ENCODE data around the gene ATP2B1. TPM values are rescaled to one million over a fixed set of nuclear protein-coding genes. Genes with fewer than 3 reads are reported as not detected.

Gene ATP2B1
- total RNA-seq, 3 donors from 2014 or later = 22.6 to 24.5 (median 23.5) TPM

- ATAC-seq = no peak
- H3K4me3 Mint-ChIP-seq = no peak overlapping the region
These were observed 118.9 kb downstream of the ATP2B1 start for GRCh38 chr12:89589753-89590152.

GRCh38 chr12:89578499-89578898 is 130.1 kb downstream of the ATP2B1 start:
- no peak for DNase-seq
- Mint-ChIP-seq H3K27me3 (ENCODE audit: low read depth) (no peaks in the 10 kb centered on the region), H3K4me3 (no peak overlapping the region), H3K36me3 (ENCODE audit: insufficient read depth) (no peaks in the 10 kb centered on the region), H3K4me1 (ENCODE audit: low read depth) (peaks cover 2% of the 10 kb centered on the region), H3K9me3 (no peaks in the 10 kb centered on the region)
- ATAC-seq = no peak

More at GRCh38 chr12:89589753-89590152, 118.9 kb downstream of the ATP2B1 start:
- no peaks in the 10 kb centered on the region for H3K9me3 Mint-ChIP-seq
- H3K36me3 Mint-ChIP-seq (ENCODE audit: insufficient read depth) = peaks cover 36% of the 10 kb centered on the region
- peaks cover 5% of the 10 kb centered on the region for H3K4me1 Mint-ChIP-seq (ENCODE audit: low read depth)
- H3K27me3 Mint-ChIP-seq (ENCODE audit: low read depth) = no peaks in the 10 kb centered on the region
- no peak for DNase-seq

- H3K27me3 Mint-ChIP-seq (ENCODE audit: low read depth) = no peaks in the 10 kb centered on the region
- H3K9me3 Mint-ChIP-seq = no peaks in the 10 kb centered on the region
- H3K36me3 Mint-ChIP-seq (ENCODE audit: insufficient read depth) = no peaks in the 10 kb centered on the region
- no peak overlapping the region for H3K4me3 Mint-ChIP-seq
- DNase-seq (no peak), ATAC-seq (no peak)
- H3K4me1 Mint-ChIP-seq (ENCODE audit: low read depth) = peaks cover 2% of the 10 kb centered on the region
These were observed 131.9 kb downstream of the ATP2B1 start for GRCh38 chr12:89576572-89577220.

GRCh38 chr12:89575374-89575773 is 133.3 kb downstream of the ATP2B1 start:
- Mint-ChIP-seq H3K4me1 (ENCODE audit: low read depth) (peaks cover 2% of the 10 kb centered on the region), H3K36me3 (ENCODE audit: insufficient read depth) (no peaks in the 10 kb centered on the region), H3K9me3 (no peaks in the 10 kb centered on the region), H3K27me3 (ENCODE audit: low read depth) (no peaks in the 10 kb centered on the region), H3K4me3 (no peak overlapping the region)
- DNase-seq (no peak), ATAC-seq (no peak)

GRCh38 chr12:89574736-89575208 is 133.9 kb downstream of the ATP2B1 start:
- peaks cover 2% of the 10 kb centered on the region for H3K4me1 Mint-ChIP-seq (ENCODE audit: low read depth)
- DNase-seq = no peak
- no peaks in the 10 kb centered on the region for H3K36me3 Mint-ChIP-seq (ENCODE audit: insufficient read depth)

GRCh38 chr12:89573051-89573810 is 135.4 kb downstream of the ATP2B1 start:
- Mint-ChIP-seq H3K9me3 (no peaks in the 10 kb centered on the region), H3K36me3 (ENCODE audit: insufficient read depth) (no peaks in the 10 kb centered on the region), H3K4me3 (no peak overlapping the region), H3K4me1 (ENCODE audit: low read depth) (peaks cover 2% of the 10 kb centered on the region), H3K27me3 (ENCODE audit: low read depth) (no peaks in the 10 kb centered on the region)
- ATAC-seq = no peak
- no peak for DNase-seq

More at GRCh38 chr12:89574736-89575208, 133.9 kb downstream of the ATP2B1 start:
- H3K9me3 Mint-ChIP-seq = no peaks in the 10 kb centered on the region
- ATAC-seq = no peak
- H3K4me3 Mint-ChIP-seq = no peak overlapping the region
- H3K27me3 Mint-ChIP-seq (ENCODE audit: low read depth) = no peaks in the 10 kb centered on the region

- DNase-seq (no peak), ATAC-seq (no peak)
- no peaks in the 10 kb centered on the region for H3K27me3 Mint-ChIP-seq (ENCODE audit: low read depth)
- peaks cover under 1% of the 10 kb centered on the region for H3K4me1 Mint-ChIP-seq (ENCODE audit: low read depth)
- no peaks in the 10 kb centered on the region for H3K9me3 Mint-ChIP-seq
- H3K4me3 Mint-ChIP-seq = no peak overlapping the region
- no peaks in the 10 kb centered on the region for H3K36me3 Mint-ChIP-seq (ENCODE audit: insufficient read depth)
These were observed 137.0 kb downstream of the ATP2B1 start for GRCh38 chr12:89571491-89572195.

- no peaks in the 10 kb centered on the region for H3K36me3 Mint-ChIP-seq (ENCODE audit: insufficient read depth)
- H3K4me1 Mint-ChIP-seq (ENCODE audit: low read depth) = no peaks in the 10 kb centered on the region
- no peaks in the 10 kb centered on the region for H3K27me3 Mint-ChIP-seq (ENCODE audit: low read depth)
- H3K4me3 Mint-ChIP-seq = no peak overlapping the region
- no peaks in the 10 kb centered on the region for H3K9me3 Mint-ChIP-seq
- ATAC-seq (no peak), DNase-seq (no peak)
These were observed 140.2 kb downstream of the ATP2B1 start for GRCh38 chr12:89568484-89568883.

- DNase-seq (no peak), ATAC-seq (no peak)
- Mint-ChIP-seq H3K4me3 (no peak overlapping the region), H3K27me3 (ENCODE audit: low read depth) (no peaks in the 10 kb centered on the region), H3K9me3 (no peaks in the 10 kb centered on the region), H3K4me1 (ENCODE audit: low read depth) (no peaks in the 10 kb centered on the region), H3K36me3 (ENCODE audit: insufficient read depth) (no peaks in the 10 kb centered on the region)
These were observed 140.9 kb downstream of the ATP2B1 start for GRCh38 chr12:89567691-89568239.

- peak; percentile 37 to 58 for ATAC-seq
- Mint-ChIP-seq H3K9me3 (no peaks in the 10 kb centered on the region), H3K36me3 (ENCODE audit: insufficient read depth) (no peaks in the 10 kb centered on the region), H3K4me1 (ENCODE audit: low read depth) (no peaks in the 10 kb centered on the region), H3K4me3 (no peak overlapping the region), H3K27me3 (ENCODE audit: low read depth) (no peaks in the 10 kb centered on the region)
- no peak for DNase-seq
These were observed 142.0 kb downstream of the ATP2B1 start for GRCh38 chr12:89566615-89567014.

- ATAC-seq = no peak
- H3K4me3 Mint-ChIP-seq = no peak overlapping the region
- H3K36me3 Mint-ChIP-seq (ENCODE audit: insufficient read depth) = no peaks in the 10 kb centered on the region
- no peaks in the 10 kb centered on the region for H3K27me3 Mint-ChIP-seq (ENCODE audit: low read depth)
- H3K9me3 Mint-ChIP-seq = no peaks in the 10 kb centered on the region
- DNase-seq = no peak
- no peaks in the 10 kb centered on the region for H3K4me1 Mint-ChIP-seq (ENCODE audit: low read depth)
These were observed 143.6 kb downstream of the ATP2B1 start for GRCh38 chr12:89565002-89565401.

GRCh38 chr12:89559753-89560152 is 148.9 kb downstream of the ATP2B1 start:
- Mint-ChIP-seq H3K36me3 (ENCODE audit: insufficient read depth) (no peaks in the 10 kb centered on the region), H3K9me3 (no peaks in the 10 kb centered on the region), H3K4me3 (no peak overlapping the region), H3K4me1 (ENCODE audit: low read depth) (no peaks in the 10 kb centered on the region), H3K27me3 (ENCODE audit: low read depth) (no peaks in the 10 kb centered on the region)
- no peak for ATAC-seq
- no peak for DNase-seq

- DNase-seq (no peak), ATAC-seq (no peak)
- Mint-ChIP-seq H3K36me3 (ENCODE audit: insufficient read depth) (peaks cover 4% of the 10 kb centered on the region), H3K9me3 (peaks cover 5% of the 10 kb centered on the region), H3K4me1 (ENCODE audit: low read depth) (no peaks in the 10 kb centered on the region), H3K27me3 (ENCODE audit: low read depth) (no peaks in the 10 kb centered on the region), H3K4me3 (no peak overlapping the region)
These were observed 151.7 kb downstream of the ATP2B1 start for GRCh38 chr12:89556976-89557375.

- DNase-seq (no peak), ATAC-seq (no peak)
- Mint-ChIP-seq H3K27me3 (ENCODE audit: low read depth) (peaks cover 2% of the 10 kb centered on the region), H3K9me3 (peaks cover 5% of the 10 kb centered on the region), H3K4me3 (no peak overlapping the region), H3K36me3 (ENCODE audit: insufficient read depth) (peaks cover 4% of the 10 kb centered on the region), H3K4me1 (ENCODE audit: low read depth) (no peaks in the 10 kb centered on the region)
These were observed 156.3 kb downstream of the ATP2B1 start for GRCh38 chr12:89552376-89552775.

All from activated T-cell treated with anti-CD3 and anti-CD28 coated beads, Interleukin-2, amount 50 U/mL, for 4 hours (primary cell).